Heart left ventricle (tissue), 13 donors: Measurements from ENCODE around the gene CSTPP1.

Source experiments
- POLR2A ChIP-seq, 2 donors: fragments of 450-650 bp; IDR thresholded peaks; one replicate each; pipeline ENCODE4 v1.6.1; 2017; ENCODE audit warnings: antibody characterized with exemption in 2 of 2, mild to moderate bottlenecking in 2 of 2, moderate library complexity in 2 of 2
- TF ChIP-seq, protein P1 (sequence below), 12 donors: fragments of 200-600 bp; sonication (generic) in 4 of 12; IDR thresholded peaks; one replicate each; pipeline versions ENCODE4 v1.5.0 to v1.8.0; 2018 to 2022; ENCODE audit warnings: antibody characterized with exemption in 12 of 12, mild to moderate bottlenecking in 5 of 12
- donor health status: ischemic (EF 13 %, LVEDD 7.1; RV severe dilation, severe dysfunction).
- donor health status: DM: no; HTN: yes; CAD: no.
- donor health status: DM: no; HTN: no; CAD: no.
- donor health status: ischemic (EF 25% LVEDD 6.9; RV normal size, moderate dysfunction).
- donor health status: ischemic (EF 25% LVEDD 5.7; RV mildly dilated, moderate dysfunction).
- donor health status: ischemic (EF 35%, LVEDD 5.7; RV mildly dilated, moderate dysfunction).
- donor health status: nonischemic (EF 11% LVEDD 7.7; RV severe dilation, severe dysfunction).
- donor health status: DM: yes; HTN: yes; CAD: no.
- donor health status: PGD.
- donor health status: ischemic (EF 29% LVEDD 5.4; RV normal size, mild dysfunction).
- donor health status: nonischemic (EF 23%, LVEDD 6.1; RV moderate dilation, normal function).

DNA sequence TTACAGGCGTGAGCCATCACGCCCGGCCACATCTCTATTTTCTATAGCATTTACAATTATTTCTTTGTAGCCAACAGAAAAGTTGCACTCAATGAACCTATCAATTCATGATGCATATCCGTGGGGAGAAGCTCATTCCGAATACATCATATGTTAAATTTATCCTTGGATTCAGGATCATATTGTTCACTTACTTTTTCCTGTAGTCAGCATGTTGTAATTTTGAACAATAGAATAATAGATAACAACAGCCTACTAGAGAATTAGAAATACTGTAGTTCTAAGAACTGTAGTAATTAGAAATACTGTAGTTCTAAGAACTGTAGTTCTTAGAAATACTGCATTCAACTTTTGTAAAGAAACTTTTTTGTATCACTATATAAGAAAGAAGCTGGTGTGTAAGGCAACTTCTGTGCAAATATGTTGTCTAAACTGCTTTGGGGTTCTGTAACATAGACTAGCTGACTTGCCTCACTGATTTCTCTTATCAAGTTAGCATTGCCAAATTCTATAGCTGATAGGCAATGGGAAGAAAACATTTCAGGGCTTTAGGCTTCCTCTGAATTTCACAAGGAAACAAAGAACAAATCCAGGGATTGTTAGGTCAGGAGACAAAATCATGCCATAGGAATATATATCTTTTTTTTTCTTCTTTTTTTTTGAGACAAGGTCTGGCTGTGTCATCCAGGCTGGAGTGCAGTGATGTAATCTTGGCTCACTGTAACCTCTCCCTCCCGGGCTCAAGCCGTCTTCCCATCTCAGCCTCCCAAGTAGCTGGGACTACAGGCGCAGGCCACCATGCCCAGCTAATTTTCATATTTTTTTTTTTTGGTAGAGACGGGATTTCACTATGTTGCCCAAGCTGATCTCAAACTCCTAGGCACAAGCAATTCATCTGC lies 91.9 kb downstream of the CSTPP1 start:
- TF ChIP-seq, protein P1, sequence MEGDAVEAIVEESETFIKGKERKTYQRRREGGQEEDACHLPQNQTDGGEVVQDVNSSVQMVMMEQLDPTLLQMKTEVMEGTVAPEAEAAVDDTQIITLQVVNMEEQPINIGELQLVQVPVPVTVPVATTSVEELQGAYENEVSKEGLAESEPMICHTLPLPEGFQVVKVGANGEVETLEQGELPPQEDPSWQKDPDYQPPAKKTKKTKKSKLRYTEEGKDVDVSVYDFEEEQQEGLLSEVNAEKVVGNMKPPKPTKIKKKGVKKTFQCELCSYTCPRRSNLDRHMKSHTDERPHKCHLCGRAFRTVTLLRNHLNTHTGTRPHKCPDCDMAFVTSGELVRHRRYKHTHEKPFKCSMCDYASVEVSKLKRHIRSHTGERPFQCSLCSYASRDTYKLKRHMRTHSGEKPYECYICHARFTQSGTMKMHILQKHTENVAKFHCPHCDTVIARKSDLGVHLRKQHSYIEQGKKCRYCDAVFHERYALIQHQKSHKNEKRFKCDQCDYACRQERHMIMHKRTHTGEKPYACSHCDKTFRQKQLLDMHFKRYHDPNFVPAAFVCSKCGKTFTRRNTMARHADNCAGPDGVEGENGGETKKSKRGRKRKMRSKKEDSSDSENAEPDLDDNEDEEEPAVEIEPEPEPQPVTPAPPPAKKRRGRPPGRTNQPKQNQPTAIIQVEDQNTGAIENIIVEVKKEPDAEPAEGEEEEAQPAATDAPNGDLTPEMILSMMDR (IDR thresholded peaks at IDR 0.05), result no peak
- TF ChIP-seq POLR2A (IDR thresholded peaks at IDR 0.05), result no peak
